SKM-1 (cell line): ENCODE measurements around the gene RAB15.

Experiments
- DNase-seq: peaks from one replicate; lab custom pipeline; 2025; ENCODE audit not compliant: unreplicated experiment; lab: John Stamatoyannopoulos, UW

Gene RAB15

GRCh38 chr14:64971943-64972791, at the start of gene RAB15:
RAB15 (minus strand) TSS chr14:64972336; CDS start chr14:64972076, 260 bp downstream.
- no peak for DNase-seq

- DNase-seq: no peak
These were observed 47.9 kb upstream of the RAB15 start for GRCh38 chr14:65019944-65020566.

GRCh38 chr14:65016471-65016870, 44.3 kb upstream of the RAB15 start:
- DNase-seq: no peak

GRCh38 chr14:65015391-65015790, 43.3 kb upstream of the RAB15 start:
- DNase-seq: no peak

GRCh38 chr14:65012353-65012752, 40.2 kb upstream of the RAB15 start:
- no peak for DNase-seq

GRCh38 chr14:65011538-65011937, 39.4 kb upstream of the RAB15 start:
- no peak for DNase-seq

- DNase-seq: no peak
These were observed 38.2 kb upstream of the RAB15 start for GRCh38 chr14:65010211-65010931.

- DNase-seq: no peak
These were observed 35.1 kb upstream of the RAB15 start for GRCh38 chr14:65007202-65007601.

- no peak for DNase-seq
These were observed 34.2 kb upstream of the RAB15 start for GRCh38 chr14:65006261-65006721.

GRCh38 chr14:65003394-65003793, 31.3 kb upstream of the RAB15 start:
- no peak for DNase-seq

- DNase-seq: no peak
These were observed 30.6 kb upstream of the RAB15 start for GRCh38 chr14:65002586-65003210.

GRCh38 chr14:65001723-65002122, 29.6 kb upstream of the RAB15 start:
- no peak for DNase-seq

GRCh38 chr14:65000898-65001591, 28.9 kb upstream of the RAB15 start:
- no peak for DNase-seq

- no peak for DNase-seq
These were observed 26.4 kb upstream of the RAB15 start for GRCh38 chr14:64998455-64998931.

GRCh38 chr14:64997108-64997794, 25.1 kb upstream of the RAB15 start:
- DNase-seq: no peak

- no peak for DNase-seq
These were observed 23.2 kb upstream of the RAB15 start for GRCh38 chr14:64995291-64995690.

GRCh38 chr14:64994540-64994939, 22.4 kb upstream of the RAB15 start:
- no peak for DNase-seq

GRCh38 chr14:64993266-64993930, 21.3 kb upstream of the RAB15 start:
- DNase-seq: no peak

GRCh38 chr14:64992328-64992885, 20.3 kb upstream of the RAB15 start:
- no peak for DNase-seq
